Stromal cell of bone marrow (primary cell): ENCODE measurements around the gene ARHGEF12.

ENCODE experiments used
- DNase-seq: peaks from one replicate; pipeline ENCODE4 v3.0.0-alpha.2; 2012; ENCODE audit warnings: low read depth

ARHGEF12 gene

DNA sequence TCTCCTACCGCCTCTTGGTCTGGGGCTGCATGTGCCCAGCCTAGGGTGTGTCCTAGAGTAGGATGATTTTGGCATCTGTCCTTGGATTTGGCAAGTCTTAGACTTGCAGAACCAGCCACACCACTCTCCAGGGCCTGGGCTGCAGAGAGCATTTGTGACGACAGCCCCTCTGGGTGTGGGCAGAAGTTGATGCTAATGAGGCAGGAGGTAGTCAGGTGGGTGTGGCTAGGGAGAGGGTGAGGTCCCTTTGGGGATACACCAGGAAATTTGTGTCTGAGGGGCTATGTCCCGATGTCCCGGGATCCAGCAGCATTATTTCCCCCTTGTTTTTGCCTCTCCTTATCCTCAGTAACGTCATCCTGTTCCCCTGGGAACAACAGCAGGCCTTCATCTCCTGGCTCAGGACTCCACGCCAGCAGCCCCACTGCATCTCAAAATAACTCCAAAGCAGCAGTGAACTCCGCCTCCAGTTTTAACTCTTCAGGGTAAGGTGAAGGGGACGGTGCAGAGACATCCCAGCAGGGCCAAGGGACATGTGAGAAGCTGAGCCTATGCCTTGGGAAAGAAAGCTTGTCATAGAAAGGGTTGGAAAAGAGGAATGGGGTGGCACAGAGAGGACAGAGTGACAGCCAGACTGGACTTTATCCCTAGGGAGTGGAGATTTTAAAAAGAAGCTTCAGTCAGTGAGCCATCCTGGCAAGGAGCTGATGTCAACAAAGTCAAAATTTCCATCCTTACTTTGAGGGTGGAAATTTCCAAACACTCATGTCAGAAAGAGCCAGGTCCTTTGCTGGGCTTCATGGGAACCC lies 19.1 kb upstream of the ARHGEF12 start:
- no peak for DNase-seq

DNA sequence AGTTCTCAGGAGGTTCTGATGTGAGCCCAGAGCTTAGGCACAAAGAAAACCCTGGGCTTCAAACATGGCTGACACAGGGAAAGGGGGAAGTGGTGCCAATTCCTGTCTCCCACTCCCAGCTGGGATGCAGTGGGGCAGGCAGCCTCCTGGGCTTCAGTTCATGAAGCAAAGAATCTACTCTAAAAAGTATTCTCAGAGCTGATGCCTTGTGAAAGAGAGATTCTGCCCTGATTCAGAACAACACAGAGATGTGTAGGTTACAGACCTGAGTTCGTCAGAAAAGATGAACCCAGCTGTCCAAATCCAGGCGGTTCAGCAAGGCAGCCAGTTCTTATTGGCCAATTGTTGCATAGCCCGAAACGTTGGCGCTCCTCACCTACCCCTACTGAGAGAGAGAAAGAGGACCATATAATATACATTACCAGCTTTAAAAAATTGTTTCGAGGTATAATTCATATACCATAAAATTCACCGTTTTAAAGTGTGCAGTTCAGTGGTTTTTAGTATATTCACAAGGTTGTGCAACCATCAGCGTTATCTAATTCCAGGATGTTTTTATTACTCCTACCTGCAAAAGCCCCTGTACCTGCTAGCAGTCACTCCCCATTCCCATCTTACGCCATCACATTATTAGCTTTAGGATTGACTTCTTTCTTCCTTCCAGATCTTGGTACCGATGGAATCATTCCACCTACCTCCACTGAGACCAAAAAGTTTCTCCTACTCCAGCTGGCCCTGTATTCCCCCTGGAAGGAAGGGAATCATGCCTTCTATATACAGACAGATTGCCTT lies 18.3 kb upstream of the ARHGEF12 start:
- no peak for DNase-seq

DNA sequence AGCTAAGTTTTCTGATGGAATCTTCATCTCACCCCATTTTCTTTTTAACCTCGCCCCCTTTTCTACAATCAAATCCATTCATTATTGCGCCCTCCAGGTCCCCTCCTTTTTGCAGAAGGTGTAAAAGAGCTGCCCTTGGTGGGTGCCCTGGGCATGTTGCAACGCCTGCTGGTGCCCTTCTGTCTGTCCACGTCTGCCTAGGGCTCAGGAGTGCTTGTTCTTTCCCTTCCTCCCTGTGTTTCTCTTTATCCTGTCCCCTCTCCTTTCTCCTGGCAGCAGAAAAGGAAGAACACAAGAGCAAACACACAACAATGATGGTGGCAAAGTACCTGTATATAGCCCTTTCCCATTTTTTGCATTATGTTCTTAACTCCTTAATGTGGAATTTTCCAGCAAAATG lies 17.3 kb upstream of the ARHGEF12 start:
- no peak for DNase-seq

DNA sequence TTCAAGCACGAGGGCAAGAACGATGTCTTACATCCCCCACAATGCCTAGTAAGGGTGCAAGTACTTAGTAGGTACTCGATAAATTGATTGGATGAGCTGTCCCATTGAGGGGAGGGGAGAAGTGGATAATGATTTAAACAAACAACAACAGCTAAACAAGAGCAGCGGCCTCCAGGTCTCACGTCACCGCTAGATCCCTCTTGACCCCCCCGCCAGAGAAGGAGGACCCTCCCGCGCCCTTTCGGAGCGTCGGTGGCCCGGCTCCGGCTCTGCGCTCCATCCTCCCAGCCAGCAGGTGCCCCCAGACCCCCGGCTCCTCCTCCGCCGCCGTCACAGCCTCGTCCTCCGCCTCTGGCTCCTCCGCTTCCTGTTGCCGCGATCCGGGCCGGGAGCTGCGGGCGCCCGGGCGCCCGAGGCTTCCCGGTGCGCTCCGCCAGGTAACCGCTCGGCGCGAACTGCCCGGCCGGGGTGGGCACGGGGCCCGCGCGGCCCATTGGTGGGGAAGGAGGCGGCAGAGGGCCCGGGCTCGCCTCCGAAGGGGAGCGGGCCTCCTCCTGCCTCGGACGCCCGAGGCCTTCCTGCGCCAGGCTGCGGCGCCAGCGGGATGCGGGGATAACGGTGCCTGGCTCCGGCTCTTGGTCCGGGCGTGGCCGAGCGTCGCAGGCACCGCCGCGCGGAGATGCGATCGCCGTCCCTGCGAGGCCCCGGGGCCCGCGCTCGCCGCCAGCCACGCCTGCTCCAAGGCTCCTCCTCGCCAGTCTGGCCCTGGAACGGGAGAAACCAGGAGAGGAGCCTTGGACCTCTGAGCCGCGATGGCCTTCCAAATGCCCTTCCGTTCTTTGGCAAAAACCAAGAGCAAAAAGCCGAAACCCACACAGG lies 11.0 kb upstream of the ARHGEF12 start, which contains the start of gene TLCD5:
TSS of gene TLCD5 (plus strand) at position 368 of the 879 bp plus-strand sequence. CDS start 2,143 bp downstream, outside the sequence.
- DNase-seq = no peak

DNA sequence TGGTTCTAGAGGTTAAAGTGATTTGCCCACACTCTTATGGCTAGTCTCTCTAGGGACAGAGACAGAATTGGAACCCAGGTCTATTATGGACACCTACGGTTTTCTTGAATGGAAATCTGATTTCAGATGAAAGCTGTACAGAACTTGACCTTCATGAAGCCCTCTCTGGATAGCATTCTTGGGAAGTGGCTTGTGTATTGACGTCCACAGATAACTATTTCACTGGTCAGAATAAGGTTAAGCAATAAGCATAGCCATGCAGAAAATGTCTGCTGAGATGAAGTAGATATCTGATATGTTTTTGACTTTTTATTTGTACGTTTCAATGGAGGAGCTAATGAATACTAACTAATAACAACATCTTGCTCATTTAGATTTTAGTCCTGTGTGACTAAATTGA lies 10.0 kb upstream of the ARHGEF12 start:
- DNase-seq = no peak

DNA sequence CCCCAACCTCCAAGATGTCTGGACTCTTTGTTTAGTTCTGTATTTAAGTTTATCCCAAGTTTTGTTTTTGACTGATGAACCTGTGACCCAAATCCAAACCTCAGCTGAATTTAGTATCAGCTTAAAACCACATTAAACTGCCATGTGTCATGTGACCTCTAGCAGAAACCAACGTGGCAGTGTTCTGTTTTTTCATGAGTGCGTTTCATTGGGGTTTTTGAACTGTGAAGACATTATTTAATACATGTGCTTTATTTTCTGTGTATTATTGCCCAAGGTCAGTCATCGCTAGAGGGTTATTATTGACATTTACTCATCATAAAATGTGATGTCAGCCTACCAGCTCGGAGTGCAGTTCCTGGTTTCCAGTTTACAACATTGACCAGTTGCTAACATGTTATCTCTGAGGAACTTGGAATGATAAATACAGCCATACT lies 9.3 kb upstream of the ARHGEF12 start:
- DNase-seq = no peak

DNA sequence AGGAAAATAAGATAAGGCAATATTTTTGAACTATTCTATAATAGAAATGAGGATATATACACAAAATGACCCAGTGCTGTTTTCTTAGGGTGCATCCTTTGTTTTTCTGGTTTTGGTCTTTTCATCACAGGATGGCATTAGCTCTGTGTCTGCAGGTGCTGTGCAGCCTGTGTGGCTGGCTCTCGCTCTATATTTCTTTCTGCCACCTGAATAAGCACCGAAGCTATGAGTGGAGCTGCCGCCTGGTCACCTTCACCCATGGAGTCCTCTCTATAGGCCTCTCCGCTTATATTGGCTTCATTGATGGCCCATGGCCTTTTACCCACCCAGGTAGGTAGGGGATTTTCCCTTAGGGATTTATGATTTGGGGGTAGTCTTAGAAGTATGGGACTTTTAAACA lies 8.9 kb upstream of the ARHGEF12 start:
- no peak for DNase-seq

DNA sequence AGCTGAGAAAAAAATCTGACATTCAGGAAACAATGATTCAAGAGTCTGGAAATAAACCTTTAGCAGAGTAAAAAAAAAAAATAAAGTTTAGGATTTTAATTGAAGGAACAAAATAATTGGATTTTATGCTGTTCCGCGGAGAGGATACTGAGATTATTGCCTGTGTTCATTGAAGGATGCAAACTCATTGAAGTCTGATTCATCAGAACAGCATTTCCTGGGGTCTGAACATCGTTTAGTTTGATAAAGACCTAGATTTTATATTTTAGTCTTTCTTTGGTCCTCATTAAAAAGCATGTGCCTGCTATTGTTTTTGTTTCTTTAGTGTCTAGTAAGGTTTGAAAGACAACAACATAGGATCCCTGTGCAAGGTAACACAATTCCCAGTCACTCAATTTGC lies 6.7 kb upstream of the ARHGEF12 start:
- DNase-seq = no peak

DNA sequence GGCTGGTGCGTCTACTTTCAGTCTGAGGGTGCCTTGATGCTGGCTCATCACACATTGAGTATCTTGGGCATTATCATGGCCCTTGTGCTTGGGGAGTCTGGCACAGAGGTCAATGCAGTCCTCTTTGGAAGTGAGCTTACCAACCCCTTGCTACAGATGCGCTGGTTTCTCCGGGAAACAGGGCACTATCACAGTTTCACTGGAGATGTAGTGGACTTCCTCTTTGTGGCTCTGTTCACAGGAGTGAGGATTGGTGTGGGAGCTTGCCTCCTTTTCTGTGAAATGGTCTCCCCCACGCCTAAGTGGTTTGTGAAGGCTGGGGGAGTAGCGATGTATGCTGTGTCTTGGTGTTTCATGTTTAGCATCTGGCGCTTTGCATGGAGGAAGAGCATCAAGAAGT lies 6.2 kb upstream of the ARHGEF12 start:
- DNase-seq = no peak

DNA sequence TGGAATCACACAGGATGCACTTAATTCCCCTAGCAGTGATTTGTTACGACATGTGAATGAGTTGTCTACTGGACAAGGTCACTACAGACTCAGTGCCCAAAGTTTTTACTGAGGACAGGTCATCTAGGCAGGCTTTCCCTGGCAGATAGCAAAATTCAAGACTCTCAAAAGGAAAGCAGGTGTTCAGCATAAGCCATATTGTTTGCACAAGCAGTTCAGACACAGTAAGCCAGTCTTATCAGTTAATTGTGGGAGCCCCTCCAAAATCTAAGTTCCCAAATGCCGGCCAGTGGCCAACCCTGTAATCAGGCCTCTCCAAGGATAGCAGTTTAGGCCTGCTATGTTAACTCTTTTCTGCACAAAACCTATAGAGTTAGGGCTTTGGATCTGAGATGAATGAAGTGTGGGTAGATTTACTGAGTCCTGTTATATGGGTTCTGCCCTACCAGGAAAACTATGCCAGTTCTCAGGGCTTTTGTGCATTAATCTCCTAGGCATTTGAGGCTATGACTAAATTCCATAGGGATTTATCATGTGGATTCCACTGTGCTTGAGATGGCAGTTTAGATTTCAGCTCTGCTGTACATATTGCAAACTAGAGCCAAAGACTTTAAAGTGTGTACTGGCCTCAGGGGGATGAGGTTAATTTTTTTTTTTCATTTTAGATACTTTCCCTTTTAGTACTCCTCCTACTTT lies 4.8 kb upstream of the ARHGEF12 start:
- DNase-seq = peak; percentile 86

DNA sequence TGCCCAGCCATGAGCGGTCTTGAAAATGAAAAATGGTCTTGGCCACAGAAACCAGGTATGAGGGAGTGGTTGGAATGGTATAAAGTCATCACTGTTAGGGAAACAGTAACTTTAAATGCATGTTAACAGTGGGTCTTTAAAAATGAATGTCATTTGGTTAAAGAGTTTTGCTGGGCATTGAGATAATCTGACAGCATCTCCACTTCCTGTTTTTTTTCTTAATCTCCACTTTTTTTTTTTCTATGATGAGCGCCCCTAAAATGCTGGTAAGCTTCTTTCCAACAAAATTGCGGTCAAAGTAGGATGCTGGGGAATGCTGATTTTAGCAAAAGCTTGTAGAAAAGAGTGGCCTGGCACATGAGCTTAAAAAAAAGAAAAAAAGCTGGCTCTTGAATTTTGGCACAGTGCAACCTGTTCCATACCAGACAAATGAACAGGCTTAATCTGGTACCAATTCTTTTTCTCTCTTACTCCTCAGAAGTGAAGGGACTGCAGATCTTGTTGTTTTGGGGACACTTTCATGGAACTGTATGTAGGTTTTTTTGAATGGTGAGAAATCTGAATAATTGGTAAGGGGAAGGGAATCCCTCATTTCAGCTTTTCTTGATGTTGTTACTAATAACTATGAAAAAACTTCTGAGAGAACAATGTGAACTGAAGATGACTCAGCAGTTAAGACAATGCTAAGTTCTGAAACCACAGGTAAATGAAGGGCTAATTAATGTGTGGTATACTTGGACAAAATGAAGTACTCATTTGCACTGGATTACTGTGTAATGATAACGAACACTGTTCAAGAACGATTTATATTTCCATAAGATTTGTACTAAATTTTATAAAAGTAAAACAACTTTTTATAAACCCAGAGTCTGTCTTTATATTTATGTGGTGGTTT lies 3.1 kb upstream of the ARHGEF12 start:
- DNase-seq = no peak

DNA sequence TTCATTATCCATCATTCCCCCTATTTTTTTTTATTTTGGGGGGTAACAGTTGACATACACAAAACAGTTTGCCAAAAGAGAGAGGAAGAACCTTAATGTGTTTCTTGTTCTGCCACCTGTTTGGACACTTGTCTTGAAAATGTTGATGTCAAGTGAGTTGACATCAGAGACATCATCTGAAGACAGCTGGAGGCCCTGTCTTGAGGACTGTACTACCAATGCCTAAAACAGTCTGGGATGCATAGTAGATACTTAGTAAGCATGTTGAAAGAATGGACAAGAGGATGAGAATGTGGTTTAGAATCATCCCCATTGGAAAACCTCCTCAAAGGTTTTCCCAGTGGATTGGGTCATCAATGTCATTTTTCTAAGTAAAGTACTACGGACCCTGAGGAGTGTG lies 2.4 kb upstream of the ARHGEF12 start:
- no peak for DNase-seq

DNA sequence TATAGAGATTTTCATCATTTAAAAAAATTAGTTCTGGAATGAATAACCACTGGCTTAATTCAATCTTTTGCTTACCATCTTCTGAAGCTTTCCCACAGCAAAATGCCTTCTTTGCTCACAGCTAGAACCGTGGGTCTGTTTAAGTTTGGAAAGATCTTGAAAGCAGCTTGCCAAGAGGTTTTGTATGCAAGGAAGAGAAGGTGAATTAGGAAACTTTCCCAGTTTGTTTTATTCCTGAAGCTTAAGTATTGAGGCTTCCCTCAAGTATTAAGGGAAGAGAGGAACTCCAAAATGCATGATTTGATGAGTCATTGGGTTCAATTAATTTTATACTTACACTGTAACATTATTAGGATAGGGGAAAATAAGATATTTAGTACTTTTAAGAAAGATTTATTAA lies 1.9 kb upstream of the ARHGEF12 start:
- DNase-seq = no peak

DNA sequence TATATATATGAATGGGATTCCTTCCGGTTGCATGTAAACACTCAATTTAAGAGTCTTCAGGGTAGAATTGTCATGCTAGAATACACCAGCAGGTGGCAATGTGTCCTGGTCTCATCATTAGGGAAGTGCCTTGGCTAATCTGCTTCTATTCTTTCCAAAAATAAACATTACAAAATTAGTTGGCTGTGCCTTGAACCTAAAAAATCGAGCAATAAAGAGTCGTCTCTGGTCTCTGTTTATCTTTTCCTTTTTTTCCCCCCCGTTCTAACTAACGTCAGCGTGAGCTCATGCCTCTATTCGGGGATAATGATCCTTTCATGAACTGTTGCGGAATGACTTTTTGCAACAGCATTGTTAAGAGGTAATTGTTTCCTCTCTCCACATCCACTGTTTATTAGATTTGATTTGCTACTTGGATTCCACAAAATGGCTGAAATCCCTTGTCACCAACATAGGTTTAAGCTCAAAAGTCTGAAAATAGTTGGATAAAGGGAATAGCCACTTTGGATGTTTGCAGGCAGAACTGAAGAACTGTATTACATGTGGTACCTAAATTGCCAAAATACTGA lies 1.2 kb upstream of the ARHGEF12 start:
- peak; percentile 91 for DNase-seq

DNA sequence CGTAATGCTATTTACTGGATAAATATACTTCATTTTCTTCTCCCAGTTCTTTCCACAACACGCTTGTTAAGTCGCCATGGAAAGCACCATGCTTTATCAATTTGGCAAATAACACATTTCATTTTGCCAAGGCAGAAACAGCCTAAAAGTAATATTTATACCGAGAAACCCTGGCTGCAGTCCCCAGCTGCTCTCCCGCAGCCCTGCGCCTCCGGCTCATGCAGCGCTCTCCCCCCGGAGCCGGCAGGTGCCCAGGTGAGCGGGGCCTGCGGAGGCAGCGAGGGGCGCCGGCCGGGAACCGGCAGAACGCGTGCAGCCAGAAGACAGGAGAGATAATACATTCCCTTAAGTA lies 681 bp upstream of the ARHGEF12 start:
- DNase-seq = no peak

DNA sequence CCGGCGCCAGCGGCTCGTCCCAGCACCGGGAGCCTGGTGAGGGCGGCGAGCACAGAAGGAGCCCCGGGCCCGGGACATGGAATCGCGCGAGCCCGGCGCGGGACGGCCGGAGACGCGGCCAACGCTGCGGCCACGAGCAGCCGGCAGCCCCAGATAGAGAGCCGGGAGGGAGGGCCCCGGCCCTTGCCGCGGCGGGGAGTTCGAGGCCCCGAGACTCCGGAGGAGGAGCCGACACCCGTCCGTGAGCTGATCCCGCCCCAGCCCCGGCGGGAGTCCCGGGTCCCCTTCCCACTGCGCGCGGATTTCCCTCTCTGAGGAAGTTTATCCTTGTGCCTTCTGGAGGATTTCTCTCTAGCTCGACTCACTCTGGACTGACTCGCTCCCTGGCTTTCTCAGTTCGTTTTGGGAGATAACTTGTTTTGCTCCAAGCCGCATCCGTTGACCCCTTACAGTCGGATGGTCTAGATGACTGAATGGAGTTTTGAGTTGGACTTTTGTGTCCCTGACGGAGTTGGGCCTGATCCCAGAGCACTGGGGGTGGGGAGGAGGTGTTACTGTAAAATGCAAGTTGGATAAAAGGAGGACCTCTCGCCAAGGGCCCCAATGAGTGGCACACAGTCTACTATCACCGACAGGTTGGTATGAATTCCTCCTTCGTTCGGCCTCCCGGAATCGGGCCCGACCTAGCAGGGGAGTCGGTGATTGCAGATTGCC lies 585 bp downstream of the ARHGEF12 start:
- DNase-seq = no peak

DNA sequence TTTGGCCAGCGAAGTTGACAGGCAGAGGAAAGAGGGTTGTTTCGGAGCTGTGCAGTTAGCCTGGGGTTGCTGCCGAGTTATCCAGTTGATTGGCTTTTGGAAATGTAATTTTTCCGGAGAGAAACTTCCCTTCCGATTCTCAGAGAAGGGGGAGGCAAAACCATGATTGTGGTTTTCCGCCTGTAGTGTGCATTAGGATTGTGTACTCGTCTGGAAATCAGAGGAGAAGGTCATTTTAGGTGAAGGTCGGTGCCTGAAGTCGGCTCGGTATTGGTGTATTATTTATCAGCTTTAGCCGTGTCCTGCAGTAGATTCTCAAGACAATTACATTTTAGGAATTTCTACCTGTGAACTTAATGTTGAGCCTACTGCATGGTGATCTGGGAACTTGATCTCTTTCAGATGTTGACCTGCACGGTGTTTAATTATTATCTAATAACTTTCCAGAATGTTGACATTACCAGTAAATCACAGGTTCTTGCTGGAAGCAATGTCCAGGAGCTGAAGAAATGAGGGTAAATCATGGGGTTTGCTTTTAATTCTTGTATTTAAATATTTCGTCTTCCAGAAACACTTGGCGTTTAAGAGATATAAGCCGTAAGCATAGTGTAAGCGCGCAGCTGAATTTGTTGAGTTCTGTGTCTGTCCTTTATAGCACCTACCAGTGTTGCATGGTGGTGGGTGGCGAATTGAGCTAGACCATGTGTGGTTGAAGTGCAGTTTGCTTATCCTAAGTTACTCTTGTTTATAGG lies 1.3 kb downstream of the ARHGEF12 start:
- DNase-seq = no peak

DNA sequence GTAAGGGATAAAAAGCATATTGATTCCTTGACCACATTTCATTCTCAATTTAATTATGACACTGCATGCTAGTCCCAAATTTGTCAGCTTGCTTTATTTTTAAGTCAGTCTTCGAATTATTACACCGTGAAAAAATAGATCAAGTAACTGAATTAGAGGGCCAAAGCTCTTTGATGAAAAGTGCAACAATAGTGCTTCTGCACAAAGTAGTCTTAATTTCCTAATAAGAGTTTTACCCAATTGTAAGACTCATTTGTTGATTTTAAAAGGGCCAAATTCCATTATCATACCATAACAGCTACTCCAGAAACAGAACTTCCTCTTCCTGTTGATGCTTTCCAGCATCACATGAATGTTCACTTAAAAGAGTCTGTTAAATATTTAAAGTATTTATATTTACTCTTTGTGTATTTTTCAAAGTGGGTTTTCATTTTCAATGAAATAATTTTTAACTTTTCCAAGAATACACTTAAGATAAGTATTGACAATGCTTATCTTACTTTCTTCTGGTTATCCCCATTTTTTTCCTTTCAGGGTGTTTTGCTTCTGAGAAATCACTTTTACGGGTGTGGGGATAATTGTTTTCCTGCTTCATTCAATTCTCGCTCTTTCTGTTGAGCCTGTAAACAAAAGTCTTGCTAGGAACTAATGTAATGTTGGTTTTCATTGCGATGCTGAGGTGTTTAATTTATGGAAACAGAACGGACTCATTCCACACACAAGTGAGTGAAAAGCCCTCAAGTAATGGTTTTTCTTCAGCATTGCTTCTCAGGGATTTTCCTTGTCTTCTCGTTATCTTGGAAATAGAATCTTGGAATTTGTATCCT lies 2.1 kb downstream of the ARHGEF12 start:
- DNase-seq = no peak
